HG03060 (cell line): ENCODE results near the gene FRMPD4.

ENCODE experiments used
- ATAC-seq: cut with Tn5 transposase; IDR thresholded peaks from one replicate; pipeline ENCODE4 v1.9.1; 2021; ENCODE audit warnings: low read depth, moderate number of reproducible peaks; ENCODE audit not compliant: unreplicated experiment

FRMPD4 gene

DNA sequence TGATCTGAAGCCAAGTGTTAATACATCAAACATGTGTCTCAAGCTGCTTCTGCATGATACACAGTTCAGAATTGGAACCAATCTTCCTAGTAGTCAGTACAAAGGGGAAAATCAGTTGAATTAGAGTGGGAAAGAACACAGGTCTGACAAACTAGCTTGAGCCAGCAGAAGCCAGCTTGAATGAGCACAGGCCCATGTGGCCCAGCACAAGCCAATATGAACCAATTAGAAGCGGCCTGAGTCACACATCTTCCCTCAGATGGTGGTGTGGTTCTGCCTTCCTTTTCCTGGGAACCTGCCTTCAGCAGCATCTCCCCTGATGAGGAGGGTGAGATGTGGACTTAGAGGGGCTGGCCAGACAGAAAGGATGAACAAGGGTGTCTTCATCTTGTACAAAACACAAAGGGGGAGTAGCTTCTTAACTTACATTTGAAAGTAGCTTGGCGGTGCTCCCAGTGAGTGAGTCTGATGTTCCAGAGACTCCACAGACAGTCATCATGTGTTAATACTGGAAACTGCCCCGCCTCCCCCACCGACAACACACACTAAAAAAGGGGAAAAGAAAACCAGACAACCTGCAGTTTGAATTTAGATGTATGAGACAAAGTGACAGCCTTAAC is 72.0 kb downstream of the FRMPD4 start:
- no peak for ATAC-seq

DNA sequence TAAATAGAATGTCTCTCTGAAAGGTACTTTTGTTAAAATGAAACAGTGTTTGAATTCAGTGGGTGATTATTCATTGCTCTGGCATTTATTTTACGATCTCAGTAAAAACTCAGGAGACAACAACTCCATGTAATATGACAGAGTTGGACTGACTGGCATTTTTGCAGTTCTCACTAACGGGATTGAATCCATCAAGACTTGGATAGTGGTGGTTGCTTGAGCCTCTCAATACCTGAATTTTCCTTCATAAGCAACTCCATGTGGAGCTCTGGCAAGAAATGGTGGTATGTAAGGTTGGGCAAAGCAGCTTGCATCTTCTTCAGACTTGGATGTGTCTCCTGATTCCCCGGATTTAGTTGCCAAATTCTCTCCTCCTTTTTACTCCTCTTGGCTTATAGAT is 72.7 kb downstream of the FRMPD4 start:
- ATAC-seq: no peak

GRCh38 chrX:12223650-12224049 is 85.4 kb downstream of the FRMPD4 start:
- ATAC-seq: no peak

DNA sequence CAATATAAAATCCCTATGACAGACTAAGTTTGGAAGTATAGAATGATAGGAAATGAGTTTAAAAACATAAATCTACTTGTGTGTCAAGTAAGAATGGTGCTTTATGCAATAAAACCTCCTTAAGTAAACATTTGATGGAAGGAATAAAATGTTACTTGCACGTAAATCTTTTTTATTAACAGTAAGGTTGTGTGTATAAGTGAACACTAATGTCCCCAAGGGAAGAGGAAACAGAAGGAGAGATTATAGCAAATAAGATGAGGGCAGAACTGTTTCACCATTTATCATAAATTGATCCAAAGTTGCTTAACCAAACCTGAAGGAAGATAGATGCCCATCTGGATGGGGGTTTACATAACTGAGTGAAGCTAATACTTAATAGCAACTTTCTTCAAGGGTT is 86.8 kb downstream of the FRMPD4 start:
- no peak for ATAC-seq

GRCh38 chrX:12227412-12228041 is 89.3 kb downstream of the FRMPD4 start:
- no peak for ATAC-seq

- no peak for ATAC-seq
Observed at GRCh38 chrX:12228862-12229261, 90.6 kb downstream of the FRMPD4 start.

- no peak for ATAC-seq
Observed at GRCh38 chrX:12229986-12230385, 91.7 kb downstream of the FRMPD4 start.

DNA sequence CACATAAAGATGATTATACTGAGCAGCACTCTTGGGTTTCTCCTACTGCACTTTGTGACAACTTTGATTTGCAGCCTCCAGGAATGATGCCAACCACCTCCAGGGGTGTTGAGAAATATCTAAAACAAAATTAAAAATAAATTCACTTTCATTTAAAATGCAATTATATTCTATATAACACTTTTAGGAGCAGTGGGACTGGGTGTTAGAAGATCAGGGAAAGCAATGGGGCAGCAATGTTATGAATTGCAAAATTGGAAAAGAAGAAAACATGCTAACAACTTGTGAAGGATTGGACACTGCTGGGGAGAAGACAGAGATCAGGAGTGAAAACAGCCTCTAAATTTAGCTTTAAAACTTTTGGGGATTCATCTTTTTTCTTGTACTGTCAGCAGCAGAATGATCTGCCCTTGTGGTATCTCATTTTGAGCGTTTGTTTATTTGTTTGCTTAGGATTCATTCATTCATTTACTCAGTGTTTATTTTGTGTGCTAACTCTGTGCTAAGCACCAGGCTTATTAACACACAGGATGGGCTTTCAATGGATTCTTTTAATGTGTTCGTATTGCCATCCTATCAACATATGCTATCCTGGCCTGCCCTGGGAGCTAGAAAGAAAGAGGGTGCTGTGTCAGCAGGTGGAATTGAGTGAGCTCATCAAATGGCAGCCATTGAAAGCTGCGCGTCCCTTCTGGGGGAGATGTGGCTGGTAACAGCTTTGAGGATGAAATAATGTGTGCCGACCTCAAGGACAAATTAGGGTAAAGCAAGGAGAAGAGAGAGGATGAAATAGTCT is 96.5 kb downstream of the FRMPD4 start:
- ATAC-seq: no peak

DNA sequence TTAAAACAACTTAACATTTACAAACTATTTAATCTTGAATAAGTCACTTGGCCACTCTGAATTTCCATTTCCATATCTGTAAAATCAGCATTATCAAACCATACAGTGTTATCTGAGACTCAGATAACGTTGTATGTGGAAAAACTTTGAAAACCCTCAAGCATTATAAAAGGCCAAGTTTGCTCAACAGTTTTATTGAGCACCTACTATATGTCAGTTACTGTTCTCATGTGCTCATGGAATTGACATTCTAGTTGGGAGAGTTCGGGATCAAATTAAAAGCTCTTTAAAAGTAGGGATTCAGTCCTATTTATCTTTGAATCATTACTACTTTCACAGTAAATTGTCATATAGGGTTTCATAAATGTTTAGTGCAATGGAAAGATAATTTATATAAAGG is 97.9 kb downstream of the FRMPD4 start:
- ATAC-seq: no peak

- no peak for ATAC-seq
Observed at GRCh38 chrX:12237131-12237530, 98.9 kb downstream of the FRMPD4 start.

- ATAC-seq: no peak
Observed at GRCh38 chrX:12237771-12238170, 99.5 kb downstream of the FRMPD4 start.

GRCh38 chrX:12239356-12240082 is 101.2 kb downstream of the FRMPD4 start:
- ATAC-seq: no peak

DNA sequence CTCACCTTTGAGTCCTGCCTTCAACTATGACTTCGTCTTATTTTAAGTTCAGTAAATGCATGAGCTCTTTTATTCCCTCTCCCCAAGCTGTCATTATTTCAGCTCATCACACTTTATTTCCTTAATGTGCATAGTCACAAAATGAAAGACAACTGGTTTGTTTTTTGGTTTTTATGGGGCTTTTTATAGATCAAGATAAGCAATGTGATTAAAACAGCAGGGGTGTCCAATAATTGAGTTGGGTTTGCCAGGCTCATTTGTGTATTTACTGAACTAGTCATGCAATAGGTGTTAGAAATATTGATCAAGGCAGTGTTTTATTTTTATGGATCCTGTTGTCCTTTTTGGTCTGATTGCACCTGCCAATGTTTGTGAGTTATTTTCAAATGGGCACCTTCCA is 102.2 kb downstream of the FRMPD4 start:
- no peak for ATAC-seq

DNA sequence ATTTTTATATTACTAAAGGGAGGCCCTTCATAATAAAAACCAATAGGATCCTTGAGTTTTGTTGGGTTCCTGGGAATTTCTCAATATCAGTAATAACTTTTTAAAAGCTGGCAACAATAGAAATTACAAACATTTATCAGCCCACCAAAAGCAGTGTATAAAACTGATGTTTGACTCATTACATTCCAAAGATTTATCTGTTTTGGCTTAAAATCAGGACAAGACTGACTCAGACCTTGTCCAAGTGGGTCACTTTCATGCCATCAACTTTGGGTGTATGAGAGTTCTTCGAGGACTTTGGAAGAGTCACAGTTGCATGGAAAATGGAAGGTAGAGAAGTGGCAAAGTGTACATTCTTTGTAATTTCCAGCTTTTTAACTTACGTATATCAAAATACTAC is 102.8 kb downstream of the FRMPD4 start:
- ATAC-seq: no peak

- ATAC-seq: no peak
Observed at GRCh38 chrX:12245650-12246645, 107.7 kb downstream of the FRMPD4 start.

DNA sequence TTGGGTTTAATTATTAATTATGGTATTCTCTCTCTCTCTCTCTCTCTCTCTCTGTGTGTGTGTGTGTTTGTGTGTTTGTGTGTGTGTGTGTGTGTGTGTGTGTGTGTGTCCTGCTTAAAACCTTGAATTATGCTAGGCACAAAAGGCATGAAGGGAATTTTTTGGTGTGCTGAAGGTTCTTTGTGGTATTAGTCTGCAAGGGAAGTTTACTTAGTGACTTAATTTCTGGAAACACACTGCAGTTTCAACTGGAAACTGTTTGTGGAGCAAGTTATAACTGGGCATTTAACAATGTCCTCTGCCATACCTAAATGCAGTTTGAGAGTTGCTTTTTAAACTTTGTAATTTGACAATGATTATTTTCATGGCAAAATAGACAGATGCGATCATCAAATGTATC is 111.7 kb downstream of the FRMPD4 start:
- ATAC-seq: no peak

DNA sequence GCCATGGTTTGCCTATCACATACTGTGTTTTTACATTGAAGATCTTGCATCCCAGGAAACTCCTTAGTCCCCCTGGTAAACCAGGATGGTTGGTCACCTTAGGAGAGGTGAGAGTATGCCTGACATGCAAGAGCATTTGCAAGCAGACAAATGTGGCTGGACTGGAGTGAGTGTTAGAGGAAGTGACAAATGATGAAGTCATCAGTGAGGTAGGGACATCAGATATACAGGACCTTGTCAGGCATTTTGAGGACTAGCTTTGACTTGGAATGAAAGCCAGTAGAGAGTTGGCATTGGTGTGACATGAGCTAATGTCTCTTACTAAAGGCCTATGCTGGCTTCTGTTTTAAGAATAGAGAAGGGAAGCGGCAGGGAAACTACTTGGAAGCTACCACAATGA is 124.9 kb downstream of the FRMPD4 start:
- ATAC-seq: no peak

- no peak for ATAC-seq
Observed at GRCh38 chrX:12269484-12269883, 131.2 kb downstream of the FRMPD4 start.

GRCh38 chrX:12278151-12278550 is 139.9 kb downstream of the FRMPD4 start:
- no peak for ATAC-seq

- no peak for ATAC-seq
Observed at GRCh38 chrX:12282991-12283390, 144.7 kb downstream of the FRMPD4 start.
